MCF 10A (cell line): ENCODE measurements around the gene DENND5A. TPM values are rescaled to one million over a fixed set of nuclear protein-coding genes. Genes with fewer than 3 reads are reported as not detected.

Source experiments
- BruUV-seq: library from RNA; stranded (reverse); fragments of 400-500 nt; replicated peaks from 2 replicates; lab custom pipeline; 2021; lab: Mats Ljungman, UMichigan
- CTCF ChIA-PET: fragments of 300-600 bp; sonication (Branson Sonifier 250); formaldehyde crosslinking; extraction: SDS; loops from one replicate; lab custom pipeline; 2021; ENCODE audit warnings: antibody characterized with exemption, inconsistent platforms; lab: Yijun Ruan, JAX
- POLR2A ChIA-PET: fragments of 300-600, 350-650 bp; sonication (Branson Sonifier 250); formaldehyde crosslinking; extraction: SDS; loops from one replicate; lab custom pipeline; 2020; ENCODE audit warnings: antibody characterized with exemption, inconsistent platforms; lab: Yijun Ruan, JAX
- DNase-seq: peaks from one replicate; pipeline ENCODE4 v3.0.0-alpha.2; 2018; ENCODE audit not compliant: unreplicated experiment
- H3K27ac Mint-ChIP-seq: one replicate; pipeline ENCODE4 v1.8.0; 2022; ENCODE audit warnings: mild to moderate bottlenecking, low read depth, mixed read lengths; ENCODE audit not compliant: unreplicated experiment
- H3K27me3 Mint-ChIP-seq: one replicate; pipeline ENCODE4 v1.8.0; 2022; ENCODE audit warnings: mixed read lengths; ENCODE audit not compliant: insufficient read depth, unreplicated experiment
- H3K36me3 Mint-ChIP-seq: one replicate; pipeline ENCODE4 v1.8.0; 2022; ENCODE audit warnings: mild to moderate bottlenecking, moderate library complexity, mixed read lengths; ENCODE audit not compliant: insufficient read depth, unreplicated experiment
- H3K4me1 Mint-ChIP-seq: one replicate; pipeline ENCODE4 v1.8.0; 2022; ENCODE audit warnings: mixed read lengths; ENCODE audit not compliant: insufficient read depth, unreplicated experiment
- H3K4me3 Mint-ChIP-seq: one replicate; pipeline ENCODE4 v1.8.0; 2022; ENCODE audit warnings: mild to moderate bottlenecking, moderate library complexity, mixed read lengths; ENCODE audit not compliant: unreplicated experiment
- H3K9me3 Mint-ChIP-seq: one replicate; pipeline ENCODE4 v1.8.0; 2022; ENCODE audit warnings: mixed read lengths; ENCODE audit not compliant: unreplicated experiment
- CTCF ChIP-seq: fragments of 200-600 bp; IDR thresholded peaks from one replicate; pipeline ENCODE4 v1.8.0; 2022; ENCODE audit warnings: antibody characterized with exemption, mild to moderate bottlenecking; ENCODE audit not compliant: unreplicated experiment
- intact Hi-C: fragments of 100-400 bp; cut with micrococcal nuclease; formaldehyde crosslinking; loops from 2 replicates; pipeline ENCODE4 v1.14.1; 2022
- total RNA-seq: library from RNA; stranded (reverse); gene quantifications from 2 replicates; pipeline ENCODE4 v1.2.3, GENCODE V29; 2022

DENND5A gene
- total RNA-seq, 1 experiment from 2014 or later, result 55.4 TPM

- Mint-ChIP-seq H3K36me3 (no peaks in the 10 kb centered on the region), H3K27ac (no peak overlapping the region)
- no peak for TF ChIP-seq CTCF
Observed at GRCh38 chr11:9120664-9121468, 144.3 kb downstream of the DENND5A start.

GRCh38 chr11:9118277-9118676 is 146.9 kb downstream of the DENND5A start:
- no peaks in the 10 kb centered on the region for H3K4me1 Mint-ChIP-seq
- BruUV-seq, result no TSS peak
- no peak overlapping the region for H3K4me3 Mint-ChIP-seq
- CTCF ChIA-PET, result interaction anchor here (0.6 to 2.6 kb wide), 4 partner anchors 20 to 118 kb away, joined by 3 to 14 read pairs (median 3); no protein-coding TSS in a partner anchor
- H3K36me3 Mint-ChIP-seq, result no peaks in the 10 kb centered on the region
- no peak overlapping the region for H3K27ac Mint-ChIP-seq
- DNase-seq, result no peak
- H3K27me3 Mint-ChIP-seq, result no peaks in the 10 kb centered on the region
- intact Hi-C loops, result no loop called here
- H3K9me3 Mint-ChIP-seq, result peaks cover 7% of the 10 kb centered on the region
- TF ChIP-seq CTCF, result no peak
- POLR2A ChIA-PET, result no interaction called here

More at GRCh38 chr11:9120664-9121468, 144.3 kb downstream of the DENND5A start:
- Mint-ChIP-seq H3K4me1 (no peaks in the 10 kb centered on the region), H3K9me3 (no peaks in the 10 kb centered on the region), H3K27me3 (no peaks in the 10 kb centered on the region), H3K4me3 (no peak overlapping the region)
- no TSS peak for BruUV-seq
- POLR2A ChIA-PET, result interaction anchor here (0.7 to 0.9 kb wide), 2 partner anchors 10 to 119 kb away, joined by 3 read pairs; no protein-coding TSS in a partner anchor
- CTCF ChIA-PET, result interaction anchor here (1.4 kb wide), 2 partner anchors 13 to 17 kb away, joined by 3 to 5 read pairs; no protein-coding TSS in a partner anchor
- intact Hi-C loops, result no loop called here
- no peak for DNase-seq

GRCh38 chr11:9112075-9112474 is 153.1 kb downstream of the DENND5A start:
- Mint-ChIP-seq H3K4me1 (no peaks in the 10 kb centered on the region), H3K36me3 (no peaks in the 10 kb centered on the region), H3K27me3 (no peaks in the 10 kb centered on the region), H3K9me3 (peaks cover 23% of the 10 kb centered on the region), H3K27ac (no peak overlapping the region), H3K4me3 (no peak overlapping the region)
- ChIA-PET CTCF (interaction anchor here (1.6 kb wide), 1 partner anchor 97 kb away, joined by 4 read pairs; no protein-coding TSS in a partner anchor), POLR2A (interaction anchor here (1.1 to 1.8 kb wide), 2 partner anchors 18 to 26 kb away, joined by 4 to 7 read pairs; no protein-coding TSS in a partner anchor)
- no peak for DNase-seq
- intact Hi-C loops, result no loop called here
- TF ChIP-seq CTCF, result no peak
- BruUV-seq, result no TSS peak
